ENCODE results near the gene EEF1AKMT3.

The EEF1AKMT3 gene

DNA sequence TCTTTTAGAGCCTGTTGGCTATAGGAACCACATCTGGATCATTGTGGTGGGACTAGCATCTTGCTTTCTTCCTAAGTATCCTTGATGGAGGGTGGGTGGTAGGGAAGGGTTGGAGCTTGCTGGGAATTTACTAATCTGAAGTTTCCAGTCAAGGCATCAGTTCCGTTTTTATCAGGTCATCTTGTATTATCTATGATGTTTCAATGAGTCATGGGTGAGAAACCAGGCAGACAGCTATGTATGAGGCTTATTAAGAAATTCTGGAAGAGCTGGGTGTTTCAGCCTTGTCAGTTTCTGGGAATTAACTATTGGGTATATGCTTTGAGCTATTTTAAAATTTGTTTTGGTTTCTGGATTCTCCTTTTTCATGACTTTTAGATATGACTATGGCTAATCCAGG is 21.5 kb downstream of the EEF1AKMT3 start:
- Histone ChIP-seq H3K36me3 (ENCODE audit: insufficient read depth, low read length) (peaks cover 66% of the 10 kb centered on the region), H3K4me1 (ENCODE audit: insufficient read depth, low read length, poor library complexity, severe bottlenecking) (no peaks in the 10 kb centered on the region), H3K9me2 (replicated peaks; ENCODE audit: low read depth, low read length) (no peaks in the 10 kb centered on the region), H3K4me3 (ENCODE audit: low read length, poor library complexity, severe bottlenecking) (no peak overlapping the region), H4K20me1 (ENCODE audit: insufficient read depth, low read length, poor library complexity, severe bottlenecking) (no peaks in the 10 kb centered on the region), H3K4me2 (ENCODE audit: low read depth, low read length, poor library complexity, severe bottlenecking) (no peak overlapping the region), H3K9me3 (ENCODE audit: insufficient read depth, low read depth, low read length) (no peaks in the 10 kb centered on the region), H3K27me3 (ENCODE audit: insufficient read depth, low read length, poor library complexity, severe bottlenecking) (no peaks in the 10 kb centered on the region), H3K9ac (ENCODE audit: low read depth, low read length, poor library complexity, severe bottlenecking) (no peak overlapping the region), H2AFZ (ENCODE audit: low read length) (no peak overlapping the region), H3F3A (ENCODE audit: low read depth) (no peaks in the 10 kb centered on the region), H3K79me2 (ENCODE audit: insufficient read depth, low read length) (peaks cover 3% of the 10 kb centered on the region; the same call in 1 of the 2 replicates)
- no peak for TF ChIP-seq CTCF (conservative IDR thresholded peaks at IDR 0.05; ENCODE audit: low read length)
- no peak for TF ChIP-seq EZH2phosphoT487 (IDR thresholded peaks at IDR 0.05; ENCODE audit: borderline replicate concordance)

- Histone ChIP-seq H3K4me3 (ENCODE audit: low read length, poor library complexity, severe bottlenecking) (no peak overlapping the region), H2AFZ (ENCODE audit: low read length) (no peak overlapping the region), H3F3A (ENCODE audit: low read depth) (no peaks in the 10 kb centered on the region), H4K20me1 (ENCODE audit: insufficient read depth, low read length, poor library complexity, severe bottlenecking) (no peaks in the 10 kb centered on the region), H3K79me2 (ENCODE audit: insufficient read depth, low read length) (peaks cover 3% of the 10 kb centered on the region; the same call in 1 of the 2 replicates), H3K4me1 (ENCODE audit: insufficient read depth, low read length, poor library complexity, severe bottlenecking) (no peaks in the 10 kb centered on the region), H3K9me3 (ENCODE audit: insufficient read depth, low read depth, low read length) (no peaks in the 10 kb centered on the region), H3K36me3 (ENCODE audit: insufficient read depth, low read length) (peaks cover 70% of the 10 kb centered on the region), H3K27me3 (ENCODE audit: insufficient read depth, low read length, poor library complexity, severe bottlenecking) (no peaks in the 10 kb centered on the region), H3K9me2 (replicated peaks; ENCODE audit: low read depth, low read length) (no peaks in the 10 kb centered on the region), H3K4me2 (ENCODE audit: low read depth, low read length, poor library complexity, severe bottlenecking) (no peak overlapping the region), H3K9ac (ENCODE audit: low read depth, low read length, poor library complexity, severe bottlenecking) (no peak overlapping the region)
- TF ChIP-seq EZH2phosphoT487 (IDR thresholded peaks at IDR 0.05; ENCODE audit: borderline replicate concordance) (no peak), CTCF (conservative IDR thresholded peaks at IDR 0.05; ENCODE audit: low read length) (no peak)
These were observed 22.9 kb downstream of the EEF1AKMT3 start for GRCh38 chr12:57795354-57795753.

DNA sequence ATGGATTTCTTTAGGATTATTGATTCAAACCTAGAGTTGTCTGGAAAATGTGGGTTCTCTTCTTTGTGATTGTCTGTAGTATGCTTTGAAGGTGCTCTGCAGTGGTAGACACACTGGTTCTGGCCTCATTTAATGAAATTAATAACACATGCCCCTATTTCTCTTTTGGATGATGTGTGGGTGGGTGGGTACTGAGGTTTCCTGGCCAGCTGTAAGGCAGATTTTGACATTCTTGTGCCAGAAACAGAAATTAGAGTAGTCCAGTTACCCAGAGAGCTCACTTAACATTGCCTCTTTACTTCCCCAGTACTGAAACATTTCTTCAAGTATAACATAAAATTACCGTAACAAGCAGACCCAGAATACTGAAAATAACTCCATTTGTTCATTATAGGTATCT is 24.6 kb downstream of the EEF1AKMT3 start:
- H3K4me1 ChIP-seq (ENCODE audit: insufficient read depth, low read length, poor library complexity, severe bottlenecking): no peaks in the 10 kb centered on the region
- peaks cover 60% of the 10 kb centered on the region for H3K36me3 ChIP-seq (ENCODE audit: insufficient read depth, low read length)
- no peak overlapping the region for H3K9ac ChIP-seq (ENCODE audit: low read depth, low read length, poor library complexity, severe bottlenecking)
- TF ChIP-seq EZH2phosphoT487 (IDR thresholded peaks at IDR 0.05; ENCODE audit: borderline replicate concordance) (no peak), CTCF (conservative IDR thresholded peaks at IDR 0.05; ENCODE audit: low read length) (no peak)
- H3K4me3 ChIP-seq (ENCODE audit: low read length, poor library complexity, severe bottlenecking): no peak overlapping the region
- no peaks in the 10 kb centered on the region for H3K9me2 ChIP-seq (replicated peaks; ENCODE audit: low read depth, low read length)
- no peaks in the 10 kb centered on the region for H3K9me3 ChIP-seq (ENCODE audit: insufficient read depth, low read depth, low read length)
- no peak overlapping the region for H2AFZ ChIP-seq (ENCODE audit: low read length)
- no peaks in the 10 kb centered on the region for H3K27me3 ChIP-seq (ENCODE audit: insufficient read depth, low read length, poor library complexity, severe bottlenecking)
- no peak overlapping the region for H3K4me2 ChIP-seq (ENCODE audit: low read depth, low read length, poor library complexity, severe bottlenecking)
- H4K20me1 ChIP-seq (ENCODE audit: insufficient read depth, low read length, poor library complexity, severe bottlenecking): no peaks in the 10 kb centered on the region
- H3F3A ChIP-seq (ENCODE audit: low read depth): no peaks in the 10 kb centered on the region
- peaks cover 3% of the 10 kb centered on the region; the same call in 1 of the 2 replicates for H3K79me2 ChIP-seq (ENCODE audit: insufficient read depth, low read length)

Data from Loucy (cell line).